Retina (tissue), 1 donor: ENCODE measurements around the gene XRN1.
"Not testable (repeated sequence)": the region's sequence is repeated elsewhere in the genome, so short reads cannot be mapped to it uniquely, and the experiment has no call there.

Experiments
- DNase-seq: peaks from one replicate; pipeline ENCODE4 v3.0.0-alpha.2; 2016

The XRN1 gene

DNA sequence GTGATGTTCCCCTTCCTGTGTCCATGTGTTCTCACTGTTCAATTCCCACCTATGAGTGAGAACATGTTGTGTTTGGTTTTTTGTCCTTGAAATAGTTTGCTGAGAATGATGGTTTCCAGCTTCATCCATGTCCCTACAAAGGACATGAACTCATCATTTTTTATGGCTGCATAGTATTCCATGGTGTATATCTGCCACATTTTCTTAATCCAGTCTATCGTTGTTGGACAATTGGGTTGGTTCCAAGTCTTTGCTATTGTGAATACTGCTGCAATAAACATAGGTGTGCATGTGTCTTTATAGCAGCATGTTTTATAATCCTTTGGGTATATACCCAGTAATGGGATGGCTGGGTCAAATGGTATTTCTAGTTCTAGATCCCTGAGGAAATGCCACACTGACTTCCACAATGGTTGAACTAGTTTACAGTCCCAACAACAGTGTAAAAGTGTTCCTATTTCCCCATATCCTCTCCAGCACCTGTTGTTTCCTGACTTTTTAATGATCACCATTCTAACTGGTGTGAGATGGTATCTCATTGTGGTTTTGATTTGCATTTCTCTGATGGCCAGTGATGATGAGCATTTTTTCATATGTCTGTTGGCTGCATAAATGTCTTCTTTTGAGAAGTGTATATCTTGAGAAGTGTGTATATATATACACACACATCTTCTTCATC is 123.4 kb downstream of the XRN1 start:
- DNase-seq = not testable (repeated sequence)

DNA sequence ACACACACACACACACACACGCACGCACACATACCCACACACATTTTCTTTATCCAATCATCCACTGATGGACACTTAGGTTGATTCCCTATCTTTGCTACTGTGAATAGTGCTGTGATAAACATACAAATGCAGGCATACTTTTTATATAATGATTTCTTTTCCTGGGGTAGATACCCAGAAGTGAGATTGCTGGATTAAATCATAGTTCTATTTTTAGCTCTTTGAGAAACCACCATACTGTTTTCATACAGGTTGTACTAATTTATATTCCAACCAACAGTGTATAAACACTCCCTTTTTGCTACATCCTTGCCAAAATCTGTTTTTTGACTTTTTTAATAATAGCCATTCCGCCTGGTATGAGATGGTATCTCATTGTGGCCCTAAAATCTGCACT is 127.9 kb downstream of the XRN1 start:
- no peak for DNase-seq

DNA sequence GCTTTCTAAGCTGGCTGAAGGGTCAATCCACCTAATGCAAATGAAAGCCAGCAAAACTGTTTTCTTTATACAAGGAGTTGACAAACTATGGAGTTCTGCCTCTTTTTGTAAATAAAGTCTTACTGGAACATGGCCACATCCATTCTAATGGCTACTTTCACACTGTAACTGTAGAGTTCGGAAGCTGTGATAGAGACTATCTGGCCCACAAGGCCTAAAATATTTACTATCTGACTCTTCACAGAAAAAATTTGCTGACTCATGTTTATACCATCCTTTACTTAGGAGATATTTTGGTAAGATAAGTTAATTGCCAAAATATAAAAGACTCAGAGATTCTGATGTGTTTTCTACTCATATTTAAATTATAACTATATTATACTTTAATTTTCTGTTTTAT is 128.7 kb downstream of the XRN1 start:
- no peak for DNase-seq

DNA sequence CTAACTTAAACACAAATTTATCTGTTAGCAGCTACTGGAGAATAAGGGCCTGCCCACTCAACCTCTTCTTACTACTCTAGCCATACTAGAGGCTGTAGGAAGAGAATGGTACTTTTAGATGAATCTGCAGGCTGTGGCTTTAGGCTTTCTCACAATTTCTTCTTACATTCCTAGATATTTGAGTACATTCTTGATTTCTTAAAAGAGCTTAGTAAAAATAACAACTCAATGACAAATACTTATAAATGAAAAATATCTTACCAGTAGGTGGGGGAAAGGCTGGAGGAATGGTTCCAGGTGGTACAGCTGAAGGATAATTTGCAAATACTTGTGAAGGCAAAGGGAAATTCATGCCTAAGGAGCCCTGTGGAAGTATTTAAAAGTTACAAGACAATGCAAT is 129.5 kb downstream of the XRN1 start:
- DNase-seq = no peak

DNA sequence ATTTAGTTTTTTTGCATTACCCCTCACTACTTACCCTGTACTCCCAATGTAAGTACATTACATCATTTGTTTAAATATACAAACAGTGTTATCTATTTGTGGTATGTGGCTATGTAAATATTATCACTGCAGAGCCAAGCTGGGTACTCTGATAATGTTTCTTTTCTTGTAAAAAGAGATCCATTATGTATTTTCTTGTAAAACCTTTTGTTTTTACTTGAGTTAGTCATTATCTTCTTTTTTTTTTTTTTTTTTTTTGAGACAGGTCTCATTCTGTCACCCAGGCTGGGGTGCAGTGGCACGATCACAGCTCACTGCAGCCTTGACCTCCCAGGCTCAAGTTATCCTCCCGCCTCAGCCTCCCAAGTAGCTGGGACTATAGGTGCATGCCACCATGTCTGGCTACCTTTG is 131.9 kb downstream of the XRN1 start:
- not testable (repeated sequence) for DNase-seq

DNA sequence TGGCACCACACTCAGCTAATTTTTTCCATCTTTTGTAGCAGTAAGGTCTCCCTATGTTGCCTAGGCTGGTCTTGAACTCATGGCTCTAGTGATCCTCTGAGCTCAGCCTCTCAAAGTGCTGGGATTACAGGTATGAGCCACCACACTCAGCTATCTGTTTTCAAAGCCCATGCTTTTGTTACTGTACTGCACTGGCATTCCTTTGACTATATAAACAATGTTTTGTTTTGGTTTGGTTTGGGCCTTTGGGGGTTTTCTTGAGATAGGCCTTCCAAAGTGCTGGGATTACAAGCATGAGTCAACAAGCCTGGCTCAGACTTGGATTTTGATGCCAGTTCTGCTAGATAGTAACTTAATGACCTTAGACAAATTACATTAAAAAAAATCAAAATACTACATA is 132.8 kb downstream of the XRN1 start:
- DNase-seq = no peak

DNA sequence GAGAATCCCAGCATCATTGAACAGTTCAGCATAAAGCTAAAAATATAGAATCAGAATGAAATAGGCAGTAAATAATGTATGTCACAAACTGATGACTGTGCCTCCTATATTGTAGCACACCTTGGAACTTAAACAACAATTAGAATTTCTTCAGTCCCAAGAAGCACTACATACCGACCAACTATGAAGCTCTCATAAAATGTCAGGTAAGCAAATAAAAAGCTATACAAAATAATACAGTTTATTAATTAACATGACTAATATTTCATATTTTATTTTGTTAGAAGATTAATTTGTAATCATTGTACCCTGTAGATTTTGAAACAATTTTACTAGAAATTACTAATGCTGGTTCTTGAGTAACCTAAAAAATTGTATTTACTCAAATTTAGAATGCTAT is 137.4 kb downstream of the XRN1 start:
- DNase-seq = no peak

DNA sequence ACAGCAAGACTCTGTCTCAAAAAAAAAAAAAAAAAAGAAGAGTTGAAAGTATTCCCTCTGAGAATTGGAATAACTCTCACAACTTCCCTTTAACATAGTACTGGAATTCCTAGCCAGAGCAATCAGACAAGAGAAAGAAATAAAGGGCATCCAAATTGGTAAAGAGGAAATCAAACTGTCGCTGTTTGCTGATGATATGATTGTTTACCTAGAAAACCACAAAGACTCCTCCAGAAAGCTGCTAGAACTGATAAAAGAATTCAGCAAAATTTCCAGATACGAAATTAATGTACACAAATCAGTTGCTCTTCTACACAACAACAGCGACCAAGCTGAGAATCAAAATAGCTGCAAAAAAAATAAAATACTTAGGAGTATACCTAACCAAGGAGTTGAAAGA is 145.0 kb downstream of the XRN1 start:
- DNase-seq = not testable (repeated sequence)

DNA sequence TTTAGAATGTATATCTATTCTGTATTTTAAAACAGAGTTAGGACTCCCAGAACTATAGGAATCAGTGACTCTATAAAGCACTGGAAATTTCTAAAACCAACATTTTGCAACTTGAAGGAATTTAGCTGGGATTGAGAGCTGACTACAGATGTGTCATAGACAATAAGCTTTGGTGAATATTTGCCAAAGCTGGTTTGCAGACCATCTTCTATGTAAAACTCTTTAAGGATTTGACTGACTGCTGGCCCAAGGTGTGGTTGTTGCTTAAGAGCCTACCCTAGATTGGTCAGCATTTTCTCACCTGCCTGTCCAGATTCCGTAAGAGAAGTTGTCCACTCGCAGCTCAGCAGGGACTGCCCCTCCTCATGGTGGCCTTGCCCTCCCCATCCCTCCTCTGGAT is 149.2 kb downstream of the XRN1 start:
- DNase-seq = no peak

DNA sequence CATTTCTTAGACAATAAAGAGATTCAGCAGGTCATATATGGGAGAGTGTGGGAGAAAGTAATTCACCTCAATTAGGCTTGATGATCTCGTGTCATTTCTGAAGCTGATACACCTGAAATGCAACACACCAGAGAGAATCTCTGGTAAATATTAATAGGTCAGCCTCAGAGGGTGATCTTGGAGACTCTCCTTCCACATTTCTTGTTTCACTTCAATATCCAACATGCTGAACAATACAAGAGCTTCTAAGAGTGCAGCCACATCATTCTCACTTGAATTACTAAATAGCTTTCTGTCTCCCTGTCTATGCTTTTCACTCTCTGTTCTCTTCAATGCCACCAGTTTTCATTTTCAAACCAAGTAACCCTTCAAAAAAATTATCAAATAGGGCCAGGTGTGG is 151.3 kb downstream of the XRN1 start:
- DNase-seq = no peak

DNA sequence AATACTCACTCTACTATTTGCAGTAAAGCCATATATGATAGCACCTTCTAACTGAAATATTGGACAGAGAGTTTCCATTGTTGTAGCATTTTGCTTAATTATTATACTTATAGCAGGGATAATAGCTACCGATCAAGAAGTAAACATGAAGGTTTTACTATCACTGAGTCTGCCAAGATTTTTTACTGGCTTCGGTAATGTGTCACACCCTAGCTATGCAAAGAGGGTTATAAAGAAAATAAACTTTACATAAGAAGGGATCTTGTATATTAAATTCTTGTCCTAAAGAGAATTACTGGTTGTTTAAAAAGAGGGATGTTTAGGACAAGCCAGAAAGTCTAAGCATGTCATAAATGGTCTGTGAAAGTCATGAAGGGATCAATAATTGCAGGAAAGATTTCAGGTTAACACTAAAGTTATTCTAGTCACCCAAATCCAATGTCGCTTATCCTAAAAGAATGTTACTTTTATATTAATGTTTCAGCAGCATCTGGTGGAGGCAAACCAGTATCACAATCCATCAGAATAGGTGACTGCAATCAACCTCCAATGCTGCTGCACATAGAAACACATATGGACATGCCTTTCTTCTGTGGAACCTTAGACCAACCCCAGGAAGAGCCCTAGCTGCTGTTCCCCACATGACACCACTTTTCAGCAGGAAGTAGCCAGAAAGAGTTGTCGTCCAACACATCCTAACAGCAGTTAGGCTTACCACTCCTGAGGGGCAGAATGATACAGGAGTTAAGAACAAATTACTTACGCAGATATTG is 159.8 kb downstream of the XRN1 start:
- no peak for DNase-seq

DNA sequence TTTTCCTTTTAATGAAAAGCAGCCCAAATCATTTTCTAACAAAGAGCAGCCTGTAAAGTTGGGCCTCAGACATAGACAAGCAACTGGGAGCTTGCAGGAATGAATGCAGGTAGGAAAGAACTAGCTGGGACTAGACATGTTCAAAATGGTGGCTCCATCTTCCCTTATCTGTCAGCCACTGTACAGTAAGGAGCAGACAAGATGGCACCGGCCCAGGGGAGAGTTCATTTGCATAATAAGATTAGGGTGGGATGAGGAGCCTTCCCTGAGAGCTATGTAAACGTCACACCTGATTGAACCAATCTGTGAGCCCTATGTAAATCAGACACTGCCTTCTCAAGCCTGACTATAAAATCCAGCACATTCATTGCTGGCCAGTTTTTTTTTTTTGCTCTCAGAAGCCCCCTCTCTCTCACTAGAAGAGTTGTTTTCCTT is 162.7 kb downstream of the XRN1 start:
- peak; percentile 6 for DNase-seq

DNA sequence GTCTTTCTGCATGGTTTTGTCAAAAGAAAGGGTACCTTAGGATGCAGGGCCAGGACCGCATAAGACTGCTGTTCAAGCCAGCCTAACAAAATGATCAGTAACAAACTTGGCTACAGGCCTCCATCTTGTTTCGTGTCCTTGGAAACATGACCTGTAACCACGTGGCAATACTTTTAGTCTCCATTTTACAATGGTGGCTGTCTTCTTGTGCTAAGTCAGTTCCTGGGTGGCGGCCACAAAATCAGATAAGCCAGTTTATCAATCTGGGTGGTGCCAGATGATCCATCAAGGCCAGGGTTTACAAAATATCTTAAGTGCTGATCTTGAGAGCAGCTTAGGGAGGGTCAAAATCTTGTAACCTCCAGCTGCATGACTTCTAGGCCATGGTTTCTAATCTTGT is 165.3 kb downstream of the XRN1 start:
- DNase-seq = no peak

DNA sequence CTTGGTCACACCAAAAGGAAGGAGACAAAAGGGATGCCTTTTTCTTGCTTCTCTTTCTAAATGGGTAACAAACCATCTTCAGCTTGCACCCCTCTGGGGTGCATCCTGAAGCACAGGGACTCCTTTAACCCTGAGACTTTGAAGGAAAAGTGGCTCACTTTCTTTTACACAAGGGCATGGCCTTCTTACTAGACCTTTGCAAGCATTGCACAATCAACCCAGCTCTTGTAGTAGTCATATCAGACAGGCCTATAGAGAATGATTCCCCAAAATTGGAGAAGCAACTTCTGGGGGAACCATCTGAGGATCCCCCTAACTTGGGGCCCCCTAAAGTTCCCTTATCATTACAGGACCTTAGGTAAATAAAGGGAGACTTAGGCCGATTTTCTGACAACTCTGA is 166.4 kb downstream of the XRN1 start:
- no peak for DNase-seq

DNA sequence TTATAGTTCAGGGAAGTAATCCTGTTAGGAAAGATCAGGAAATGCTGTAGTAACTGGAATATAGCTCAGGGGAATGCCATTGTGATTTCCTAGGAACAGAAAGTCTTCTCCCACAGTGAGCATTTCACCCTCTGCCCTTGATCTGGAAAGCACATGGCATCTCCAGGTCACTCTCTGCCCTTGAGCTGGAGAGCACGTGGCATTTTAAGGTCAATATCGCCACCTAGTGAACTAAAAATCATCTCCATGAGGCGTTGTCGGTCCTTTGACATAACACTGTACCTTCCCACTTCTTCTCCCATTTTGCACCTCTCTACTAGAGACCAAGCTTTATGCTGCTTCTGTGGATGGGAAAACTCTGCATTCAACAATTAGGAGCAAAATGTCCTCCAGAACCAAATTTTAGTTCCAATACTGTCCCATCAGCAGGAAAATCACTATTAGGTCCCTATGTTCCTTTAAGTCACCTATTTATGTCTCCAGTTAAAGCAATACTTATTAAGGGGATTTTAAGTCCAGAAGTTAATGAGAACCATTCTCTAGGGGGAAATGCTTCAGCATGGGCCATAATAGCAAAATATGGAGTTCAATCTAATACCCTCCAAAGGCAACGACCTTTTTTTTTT is 167.8 kb downstream of the XRN1 start:
- peak; percentile 79 for DNase-seq

DNA sequence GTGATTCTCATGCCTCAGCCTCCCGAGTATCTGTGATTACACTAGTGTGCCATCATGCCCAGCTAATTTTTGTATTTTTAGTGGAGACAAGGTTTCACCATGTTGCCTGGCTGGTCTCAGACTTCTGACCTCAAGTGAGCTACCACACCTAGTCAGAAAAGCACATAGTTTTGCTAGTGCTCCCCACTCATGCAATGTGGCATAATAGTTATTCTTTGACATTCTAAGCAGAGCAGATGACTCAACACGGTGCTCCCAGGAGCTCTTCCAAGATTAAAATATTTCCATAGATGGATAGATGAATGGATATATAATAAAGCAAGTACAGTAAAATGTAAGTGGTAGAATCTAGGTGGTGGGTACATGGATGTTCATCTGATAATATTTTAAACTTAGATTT is 169.4 kb downstream of the XRN1 start:
- no peak for DNase-seq

DNA sequence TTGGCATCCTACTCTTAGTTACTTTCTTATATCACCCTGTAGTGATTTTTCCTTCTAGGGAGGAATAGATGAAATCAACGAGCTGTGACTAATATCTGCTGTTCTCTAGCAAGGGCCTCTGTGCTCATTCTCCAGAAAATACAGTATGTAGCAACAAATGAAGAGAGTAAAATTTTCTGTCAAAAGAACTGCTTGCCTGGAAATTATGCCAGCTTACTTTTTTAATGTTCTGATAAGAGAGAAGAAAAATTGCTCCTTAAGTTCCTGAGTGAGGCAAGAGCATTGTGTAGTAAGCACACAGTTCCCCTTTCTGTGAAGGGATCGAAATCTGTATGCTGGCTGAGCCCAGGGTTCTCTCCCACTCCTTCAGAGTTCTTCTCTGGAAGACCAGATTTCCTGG is 171.1 kb downstream of the XRN1 start:
- DNase-seq = no peak

DNA sequence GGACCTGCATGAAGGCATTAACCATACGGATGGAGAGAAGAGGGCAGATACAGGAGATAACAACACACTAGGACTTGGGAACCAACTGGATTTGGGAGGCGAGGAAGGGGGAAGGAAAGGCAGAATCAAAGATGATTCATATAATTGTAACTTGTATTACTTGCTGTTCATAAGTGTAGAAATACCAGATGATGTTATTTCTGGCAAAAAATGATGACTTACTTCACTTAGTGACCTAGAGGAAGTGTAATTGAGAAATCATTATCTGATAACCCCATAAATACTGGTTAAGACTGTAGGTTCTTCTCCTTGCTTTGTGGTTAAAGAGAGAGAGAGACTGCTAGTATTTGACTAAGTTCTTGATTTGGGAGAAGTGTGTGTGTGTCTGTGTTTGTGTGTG is 172.0 kb downstream of the XRN1 start:
- no peak for DNase-seq

DNA sequence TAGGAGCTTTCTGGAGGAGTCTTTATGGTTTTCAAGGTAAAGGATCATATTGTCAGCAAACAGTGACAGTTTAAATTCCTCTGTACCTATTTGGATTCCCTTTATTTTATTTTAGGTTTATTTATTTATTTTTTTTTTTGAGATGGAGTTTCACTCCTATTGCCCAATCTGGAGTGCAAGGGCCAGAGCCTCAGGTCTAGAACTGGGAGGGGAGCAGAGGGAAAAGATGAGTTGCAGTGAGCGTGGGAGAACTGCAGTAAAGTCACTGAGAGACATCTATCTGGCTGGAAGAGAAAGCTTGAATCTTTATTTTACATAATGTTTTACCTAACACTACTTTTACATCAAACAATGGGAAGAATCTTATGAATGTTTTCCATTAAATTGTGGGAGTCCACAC is 172.9 kb downstream of the XRN1 start:
- no peak for DNase-seq

DNA sequence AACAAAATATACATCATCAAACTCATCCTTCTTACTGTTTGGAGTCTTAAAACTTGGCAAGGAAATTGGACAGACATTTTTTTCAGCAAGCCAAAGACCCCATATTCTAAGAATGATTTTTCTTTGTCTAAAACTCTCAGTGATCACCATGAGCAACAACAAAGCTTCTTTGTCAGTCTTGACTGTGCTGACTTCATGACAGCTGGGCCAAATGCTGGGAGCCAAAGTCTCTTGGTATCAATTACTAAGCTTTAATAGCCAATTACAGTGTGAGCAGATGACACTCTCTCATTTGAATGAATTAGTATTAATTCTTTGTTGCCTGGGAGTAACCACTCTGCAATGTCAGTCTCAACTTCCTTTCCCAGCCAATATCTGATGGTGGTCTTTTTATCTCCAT is 174.3 kb downstream of the XRN1 start:
- no peak for DNase-seq

DNA sequence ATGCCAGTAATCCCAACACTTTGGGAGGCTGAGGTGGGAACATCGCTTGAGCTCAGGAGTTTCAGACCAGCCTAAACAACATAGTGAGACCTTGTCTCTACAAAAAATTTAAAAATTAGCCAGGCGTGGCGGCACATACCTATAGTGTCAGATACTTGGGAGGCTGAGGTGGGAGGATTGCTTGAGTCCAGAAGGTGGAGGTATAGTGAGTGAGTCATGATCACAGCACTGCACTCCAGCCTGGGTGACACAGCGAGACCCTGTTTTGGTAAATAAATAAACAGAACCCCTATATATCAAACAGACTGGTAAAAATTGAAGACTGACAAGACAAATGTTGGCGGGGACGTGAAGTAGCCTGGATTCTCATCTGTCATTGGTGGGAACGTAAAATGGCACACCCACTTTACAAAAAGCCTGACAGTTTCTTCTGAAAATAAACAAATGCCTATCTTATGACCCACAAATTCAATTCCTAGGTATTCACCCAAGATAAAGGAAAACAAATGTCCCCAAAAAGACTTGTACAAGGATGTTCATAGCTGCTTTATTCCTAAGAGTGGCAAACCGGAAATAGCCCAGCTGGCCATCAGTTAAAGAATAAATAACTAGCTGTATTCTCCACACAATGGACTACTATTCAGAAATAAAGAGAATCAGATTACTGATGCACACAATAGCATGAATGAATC is 175.5 kb downstream of the XRN1 start:
- DNase-seq = no peak

DNA sequence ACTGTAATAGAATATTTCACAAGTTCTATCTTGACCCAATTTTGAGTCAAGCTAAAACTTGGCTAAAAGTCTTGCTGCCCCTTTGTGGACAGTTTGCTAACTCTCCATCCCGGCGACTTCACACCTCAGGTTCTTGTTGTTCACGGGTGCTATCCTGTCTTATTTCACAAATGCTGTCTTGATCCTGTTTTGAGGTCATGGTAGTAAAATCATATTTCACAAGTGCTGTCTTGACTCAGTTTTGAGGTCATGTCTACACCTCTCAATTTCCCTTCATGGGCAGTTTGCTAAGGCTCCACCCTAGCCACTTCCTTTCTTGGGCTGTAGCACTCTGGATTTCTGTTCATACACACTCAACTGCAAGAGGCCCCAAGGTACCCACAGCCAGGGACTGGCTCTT is 177.4 kb downstream of the XRN1 start:
- no peak for DNase-seq

DNA sequence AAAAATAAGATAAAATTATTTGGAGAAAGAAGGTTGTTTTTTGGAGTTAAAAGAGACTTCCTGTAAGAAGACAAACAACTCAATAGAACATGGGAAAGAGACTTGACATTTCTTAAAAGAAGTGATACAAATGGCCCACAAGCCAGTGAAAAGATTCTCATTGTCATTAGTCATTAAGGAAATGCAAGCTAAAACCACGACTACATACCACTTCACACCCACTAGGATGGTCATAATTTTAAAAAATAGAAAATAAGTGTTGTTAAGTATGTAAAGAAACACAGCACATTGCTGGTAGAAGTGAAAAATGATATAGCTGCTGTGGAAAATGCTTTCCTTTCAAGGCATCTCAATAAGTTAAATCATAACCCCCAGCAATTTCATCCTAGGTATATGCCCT is 178.1 kb downstream of the XRN1 start:
- no peak for DNase-seq

DNA sequence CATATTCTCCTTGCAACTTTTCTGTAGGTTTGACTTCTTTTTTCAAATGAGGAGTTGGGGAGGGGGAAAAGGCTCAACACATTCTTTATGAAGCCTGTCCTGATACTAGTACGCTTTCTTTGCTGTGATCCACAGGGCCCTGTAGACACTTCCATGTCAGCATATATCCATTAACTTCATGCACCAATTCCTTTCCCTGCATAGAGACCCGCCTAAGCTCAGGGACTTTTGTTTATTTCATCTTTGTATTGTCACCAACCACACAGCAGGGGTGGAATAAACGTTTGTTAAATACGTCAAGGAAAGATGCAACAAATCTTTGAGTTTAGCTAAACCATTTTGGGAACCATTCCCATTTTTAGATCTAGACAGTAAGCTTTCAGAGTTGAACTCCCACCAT is 179.4 kb downstream of the XRN1 start:
- DNase-seq = no peak
